T-cell (primary cell): ENCODE measurements around the gene GPR31. TPM values are rescaled to one million over a fixed set of nuclear protein-coding genes. Genes with fewer than 3 reads are reported as not detected.

ENCODE experiments used
- ATAC-seq, 4 experiments: fragments of 200-7000 bp in 3 of 4; fragments of 150-1000 bp in 1 of 4; cut with Tn5 transposase; replicated peaks in 1 of 4; 1 replicate in 3 of 4; 2 replicates in 1 of 4; pipeline ENCODE4 v1.10.0; 2021; ENCODE audit warnings: moderate library complexity in 3 of 4, mild to moderate bottlenecking in 2 of 4, moderate number of reproducible peaks in 1 of 4
- CTCF ChIA-PET, 2 donors: fragments of 300-600 bp; sonication (Branson Sonifier 250); formaldehyde crosslinking; loops; one replicate each; lab custom pipeline; 2022; ENCODE audit warnings: antibody characterized with exemption in 2 of 2; lab: Charles Lee
- POLR2A ChIA-PET, 2 donors: fragments of 300-600 bp; sonication (Branson Sonifier 250); formaldehyde crosslinking; loops; one replicate each; lab custom pipeline; 2022; ENCODE audit warnings: antibody characterized with exemption in 2 of 2; lab: Charles Lee
- DNase-seq, 35 experiments: peaks; one replicate each; pipeline versions ENCODE4 v3.0.0 to v3.0.0-alpha.2; 2013 to 2023
- H3K27ac ChIP-seq: one replicate; pipeline ENCODE4 v1.5.1; 2013; ENCODE audit warnings: low read length
- H3K27me3 ChIP-seq, 2 experiments: replicated peaks in 1 of 2; 1 replicate in 1 of 2; 2 replicates in 1 of 2; pipeline versions ENCODE4 v1.6.1 to v1.7.0; 2013; ENCODE audit warnings: low read length in 1 of 2, mixed read lengths in 1 of 2; ENCODE audit not compliant: control insufficient read depth in 2 of 2, insufficient read depth in 2 of 2; ENCODE audit errors: extremely low read depth in 1 of 2
- H3K36me3 ChIP-seq, 2 donors: 1 replicate in 1 of 2; 2 replicates in 1 of 2; pipeline versions ENCODE4 v1.6.1 to v1.7.0; 2013; ENCODE audit warnings: low read length in 1 of 2; ENCODE audit not compliant: control insufficient read depth in 2 of 2, insufficient read depth in 1 of 2; ENCODE audit errors: extremely low read depth in 1 of 2
- H3K4me1 ChIP-seq, 2 experiments: 1 replicate in 1 of 2; 2 replicates in 1 of 2; pipeline versions ENCODE4 v1.6.1 to v1.7.0; 2013; ENCODE audit warnings: low read length in 2 of 2, mixed read lengths in 1 of 2; ENCODE audit not compliant: insufficient read depth in 2 of 2, control insufficient read depth in 1 of 2; ENCODE audit errors: extremely low read depth in 1 of 2
- H3K4me3 ChIP-seq, 2 donors: 1 replicate in 1 of 2; 2 replicates in 1 of 2; pipeline versions ENCODE4 v1.5.1 to v1.7.0; 2013; ENCODE audit warnings: mild to moderate bottlenecking in 2 of 2, low read length in 1 of 2, moderate library complexity in 1 of 2; ENCODE audit not compliant: control insufficient read depth in 1 of 2; ENCODE audit errors: extremely low read depth in 1 of 2
- H3K9me3 ChIP-seq: 2 replicates; pipeline ENCODE4 v1.7.0; 2013
- H3K27ac Mint-ChIP-seq, 2 donors: one replicate each; pipeline ENCODE4 v1.8.0; 2020 to 2021; ENCODE audit warnings: mild to moderate bottlenecking in 2 of 2, mixed read lengths in 2 of 2
- H3K27me3 Mint-ChIP-seq, 2 donors: one replicate each; pipeline ENCODE4 v1.8.0; 2021 to 2022; ENCODE audit warnings: mixed read lengths in 2 of 2
- H3K36me3 Mint-ChIP-seq: one replicate; pipeline ENCODE4 v1.8.0; 2021; ENCODE audit warnings: mixed read lengths
- H3K4me1 Mint-ChIP-seq, 3 donors: one replicate each; pipeline ENCODE4 v1.8.0; 2020 to 2022; ENCODE audit warnings: mixed read lengths in 3 of 3, mild to moderate bottlenecking in 1 of 3
- H3K4me3 Mint-ChIP-seq, 3 donors: one replicate each; pipeline ENCODE4 v1.8.0; 2020 to 2022; ENCODE audit warnings: mild to moderate bottlenecking in 3 of 3, mixed read lengths in 3 of 3, moderate library complexity in 3 of 3
- H3K9me3 Mint-ChIP-seq, 3 donors: one replicate each; pipeline ENCODE4 v1.8.0; 2020 to 2022; ENCODE audit warnings: mixed read lengths in 3 of 3
- WGBS: methylation state at CpG from one replicate; pipeline ENCODE4 v1.1.5; 2013; ENCODE audit warnings: missing lambda C conversion rate; ENCODE audit not compliant: insufficient coverage; 5-methylcytosine and 5-hydroxymethylcytosine counted together
- total RNA-seq, 35 experiments: library from RNA in 6 of 35; stranded (reverse) in 6 of 35; fragments of 120-200 nt in 1 of 35; gene quantifications; one replicate each; pipeline versions ENCODE4 v1.2.1 to v1.2.4 and lab custom pipeline; 2013 to 2026

Gene GPR31
- total RNA-seq, 5 donors from 2014 or later (not counting 1 experiment from before 2014, with no cell fraction given), result not detected

GRCh38 chr6:167122041-167122826 is 35.5 kb downstream of the GPR31 start:
- H3K27me3 ChIP-seq, result no peaks in the 10 kb centered on the region
- peak overlapping the region; percentile 76 for H3K27ac ChIP-seq
- Mint-ChIP-seq H3K4me1 (peaks cover 51 to 86% (median 63%) of the 10 kb centered on the region in 3 donors), H3K27me3 (no peaks in the 10 kb centered on the region), H3K27ac (peak overlapping the region; percentile 93 to 97), H3K4me3 (peak overlapping the region; percentile 47 to 67 (median 59)), H3K36me3 (peaks cover 8% of the 10 kb centered on the region), H3K9me3 (no peaks in the 10 kb centered on the region)
- H3K4me3 ChIP-seq, result peak overlapping the region in 1 of 2 donors; percentile 32
- ATAC-seq (peak in 1 of 4 experiments; percentile 12), DNase-seq (peak in 1 of 35 experiments; percentile 24)
- CTCF ChIA-PET, result interaction anchor here in 1 of 2 donors (1.0 to 1.2 kb wide), 4 partner anchors 17 to 68 kb away, joined by 3 to 5 read pairs (median 3); no protein-coding TSS in a partner anchor
- H3K4me1 ChIP-seq, result peaks cover 23 to 49% of the 10 kb centered on the region in 2 experiments
- POLR2A ChIA-PET, result interaction anchor here (0.6 to 1.3 kb wide), 4 partner anchors 29 to 352 kb away, joined by 3 to 6 read pairs (median 3); no protein-coding TSS in a partner anchor
- no peaks in the 10 kb centered on the region for H3K9me3 ChIP-seq
- 54% methylated on average over 11 of the region's 23 CpGs for WGBS
- H3K36me3 ChIP-seq, result no peaks in the 10 kb centered on the region

GRCh38 chr6:167121335-167121841 is 36.4 kb downstream of the GPR31 start:
- no peaks in the 10 kb centered on the region for H3K9me3 Mint-ChIP-seq
- peak overlapping the region; percentile 93 to 97 for H3K27ac Mint-ChIP-seq
- H3K27ac ChIP-seq, result peak overlapping the region; percentile 76
- H3K4me1 ChIP-seq, result peaks cover 23 to 55% of the 10 kb centered on the region in 2 experiments
- H3K9me3 ChIP-seq, result no peaks in the 10 kb centered on the region
- WGBS, result 80% methylated on average over 6 of the region's 8 CpGs
- H3K36me3 Mint-ChIP-seq, result peaks cover 3% of the 10 kb centered on the region
- H3K4me1 Mint-ChIP-seq, result peaks cover 51 to 84% (median 63%) of the 10 kb centered on the region in 3 donors
- ATAC-seq (no peak), DNase-seq (no peak)
- CTCF ChIA-PET, result no interaction called here
- no peak overlapping the region for H3K4me3 ChIP-seq
- no peaks in the 10 kb centered on the region for H3K27me3 ChIP-seq
- no peaks in the 10 kb centered on the region for H3K36me3 ChIP-seq
- H3K4me3 Mint-ChIP-seq, result peak overlapping the region; percentile 47 to 67 (median 59)
- H3K27me3 Mint-ChIP-seq, result no peaks in the 10 kb centered on the region
- POLR2A ChIA-PET, result interaction anchor here (0.6 to 1.3 kb wide), 2 partner anchors 28 to 351 kb away, joined by 3 read pairs; no protein-coding TSS in a partner anchor

- H3K27ac ChIP-seq, result peak overlapping the region; percentile 76
Measured at GRCh38 chr6:167120583-167120903, 37.2 kb downstream of the GPR31 start.

GRCh38 chr6:167119670-167120582 is 37.9 kb downstream of the GPR31 start:
- Mint-ChIP-seq H3K4me3 (peak overlapping the region; percentile 45 to 67 (median 62)), H3K9me3 (no peaks in the 10 kb centered on the region), H3K36me3 (peaks cover 3% of the 10 kb centered on the region), H3K27me3 (no peaks in the 10 kb centered on the region), H3K27ac (peak overlapping the region; percentile 93 to 97), H3K4me1 (peaks cover 51 to 92% (median 69%) of the 10 kb centered on the region in 3 donors)
- H3K4me3 ChIP-seq, result no peak overlapping the region
- peak overlapping the region; percentile 76 for H3K27ac ChIP-seq
- H3K27me3 ChIP-seq, result no peaks in the 10 kb centered on the region
- H3K36me3 ChIP-seq, result no peaks in the 10 kb centered on the region
- DNase-seq (peak; percentile 44 to 94 (median 75)), ATAC-seq (peak; percentile 78 to 97 (median 90))
- ChIA-PET CTCF (interaction anchor here (0.6 to 1.9 kb wide), 6 partner anchors 10 to 129 kb away, joined by 3 to 8 read pairs (median 4); no protein-coding TSS in a partner anchor), POLR2A (interaction anchor here in 1 of 2 donors (1.0 kb wide), 1 partner anchor 28 kb away, joined by 3 read pairs; no protein-coding TSS in a partner anchor)
- peaks cover 23 to 59% of the 10 kb centered on the region in 2 experiments for H3K4me1 ChIP-seq
- 78% methylated on average over 4 of the region's 8 CpGs for WGBS
- no peaks in the 10 kb centered on the region for H3K9me3 ChIP-seq

More at GRCh38 chr6:167120583-167120903, 37.2 kb downstream of the GPR31 start:
- Mint-ChIP-seq H3K27ac (peak overlapping the region; percentile 93 to 97), H3K9me3 (no peaks in the 10 kb centered on the region), H3K27me3 (no peaks in the 10 kb centered on the region), H3K4me3 (peak overlapping the region in 2 of 3 donors; percentile 32 to 47), H3K4me1 (peaks cover 51 to 90% (median 63%) of the 10 kb centered on the region in 3 donors), H3K36me3 (peaks cover 3% of the 10 kb centered on the region)
- no CpG with 5 or more reads among the region's 1 CpG for WGBS
- no peaks in the 10 kb centered on the region for H3K36me3 ChIP-seq
- ChIA-PET CTCF (interaction anchor here (0.8 to 1.9 kb wide), 3 partner anchors 9 to 21 kb away, joined by 3 to 8 read pairs (median 6); no protein-coding TSS in a partner anchor), POLR2A (no interaction called here)
- peaks cover 23 to 57% of the 10 kb centered on the region in 2 experiments for H3K4me1 ChIP-seq
- H3K9me3 ChIP-seq, result no peaks in the 10 kb centered on the region
- DNase-seq (no peak), ATAC-seq (no peak)
- no peak overlapping the region for H3K4me3 ChIP-seq
- no peaks in the 10 kb centered on the region for H3K27me3 ChIP-seq

- peak overlapping the region in 1 of 2 donors; percentile 3 for H3K4me3 ChIP-seq
- H3K36me3 ChIP-seq, result no peaks in the 10 kb centered on the region
- no peak for ATAC-seq
- no peaks in the 10 kb centered on the region for H3K27me3 ChIP-seq
- peak overlapping the region; percentile 93 to 97 for H3K27ac Mint-ChIP-seq
- H3K4me1 Mint-ChIP-seq, result peaks cover 51 to 91% (median 74%) of the 10 kb centered on the region in 3 donors
- no peaks in the 10 kb centered on the region for H3K9me3 ChIP-seq
- ChIA-PET CTCF (interaction anchor here in 1 of 2 donors (0.6 to 1.9 kb wide), 5 partner anchors 11 to 128 kb away, joined by 3 to 8 read pairs (median 3); no protein-coding TSS in a partner anchor), POLR2A (interaction anchor here in 1 of 2 donors (0.7 to 1.0 kb wide), 2 partner anchors 26 kb away, joined by 3 read pairs; no protein-coding TSS in a partner anchor)
- H3K36me3 Mint-ChIP-seq, result peaks cover 3% of the 10 kb centered on the region
- H3K27me3 Mint-ChIP-seq, result no peaks in the 10 kb centered on the region
- peaks cover 23 to 68% of the 10 kb centered on the region in 2 experiments for H3K4me1 ChIP-seq
- DNase-seq, result no peak
- 74% methylated on average over 9 of the region's 12 CpGs for WGBS
- H3K27ac ChIP-seq, result peak overlapping the region; percentile 76
- H3K4me3 Mint-ChIP-seq, result peak overlapping the region; percentile 38 to 67 (median 62)
- no peaks in the 10 kb centered on the region for H3K9me3 Mint-ChIP-seq
Measured at GRCh38 chr6:167118839-167119238, 38.9 kb downstream of the GPR31 start.
